ENCODE results near the gene AXIN2.

AXIN2 gene

GRCh38 chr17:65542067-65542466 lies 19.4 kb downstream of the AXIN2 start:
- in situ Hi-C loops (cut with MboI; ENCODE audit: low pct_unique_long_range_greater_than_20kb, low sequenced_read_pairs) = no loop called here
- no peak for DNase-seq

DNA sequence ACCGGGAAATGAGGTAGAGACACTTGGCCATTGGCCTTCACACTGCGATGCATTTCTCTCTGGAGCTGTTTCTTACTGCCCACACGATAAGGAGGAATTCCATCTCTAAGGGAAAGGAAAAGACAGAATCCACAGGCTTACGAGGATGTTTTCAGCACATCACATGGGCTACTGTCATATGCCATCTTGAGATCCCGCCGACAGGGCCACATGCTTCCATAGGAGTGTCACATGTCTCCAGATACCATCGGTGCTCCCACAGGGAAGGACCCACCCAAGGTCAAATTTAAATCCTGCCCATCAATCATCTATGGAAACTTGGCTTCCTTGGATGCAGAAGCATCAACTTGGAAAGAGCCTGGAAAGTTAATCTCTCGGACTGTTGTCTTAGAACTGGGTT lies 20.0 kb downstream of the AXIN2 start:
- in situ Hi-C loops (cut with MboI; ENCODE audit: low pct_unique_long_range_greater_than_20kb, low sequenced_read_pairs) = no loop called here
- DNase-seq = no peak

- in situ Hi-C loops (cut with MboI; ENCODE audit: low pct_unique_long_range_greater_than_20kb, low sequenced_read_pairs) = no loop called here
- DNase-seq = no peak
These were observed 21.7 kb downstream of the AXIN2 start for GRCh38 chr17:65539630-65540266.

DNA sequence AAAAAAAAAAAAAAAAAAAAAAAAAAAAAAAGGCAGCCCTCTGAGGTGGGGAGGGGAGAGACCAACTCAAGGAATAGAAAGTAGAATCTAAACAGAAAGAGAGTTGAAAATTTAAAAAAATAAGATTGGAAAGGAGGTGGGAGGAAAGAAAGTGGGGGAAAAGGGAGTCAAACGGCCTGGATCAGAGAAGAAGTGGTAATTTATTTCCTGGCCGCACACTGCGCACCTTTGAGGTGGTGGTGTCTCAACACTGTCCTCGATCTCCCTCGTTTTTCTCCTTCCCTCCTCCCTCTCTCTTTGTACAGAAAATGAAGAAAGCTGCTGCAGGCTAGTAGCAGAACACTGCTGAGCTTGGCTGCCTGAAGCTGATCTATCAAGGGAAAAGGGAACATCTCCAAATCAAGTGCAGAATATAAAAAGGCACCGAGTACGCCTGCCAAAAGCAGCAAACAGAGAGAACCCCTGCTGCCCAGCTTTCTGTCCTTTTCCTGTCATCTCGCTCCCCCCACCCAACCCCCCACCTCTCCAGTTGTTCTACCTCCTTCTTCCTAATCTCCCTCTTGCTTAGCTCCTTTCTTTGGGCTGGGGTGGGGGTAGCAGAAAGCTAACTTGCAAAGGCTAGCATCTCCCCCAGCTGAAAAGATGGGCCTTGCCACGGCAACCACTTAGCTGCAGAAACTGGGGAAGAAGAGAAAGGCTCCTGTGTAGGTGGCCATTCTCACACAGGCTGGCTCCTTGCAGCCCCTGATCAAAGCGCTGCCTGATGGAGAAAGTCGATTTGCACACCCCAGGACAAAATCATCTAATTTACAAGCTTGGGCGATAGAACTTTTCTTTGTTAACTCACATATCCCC lies 22.5 kb downstream of the AXIN2 start:
- DNase-seq = no peak
- in situ Hi-C loops (cut with MboI; ENCODE audit: low pct_unique_long_range_greater_than_20kb, low sequenced_read_pairs) = no loop called here

- in situ Hi-C loops (cut with MboI; ENCODE audit: low pct_unique_long_range_greater_than_20kb, low sequenced_read_pairs) = no loop called here
- no peak for DNase-seq
These were observed 23.4 kb downstream of the AXIN2 start for GRCh38 chr17:65537845-65538674.

- in situ Hi-C loops (cut with MboI; ENCODE audit: low pct_unique_long_range_greater_than_20kb, low sequenced_read_pairs) = no loop called here
- no peak for DNase-seq
These were observed 24.1 kb downstream of the AXIN2 start for GRCh38 chr17:65537343-65537844.

DNA sequence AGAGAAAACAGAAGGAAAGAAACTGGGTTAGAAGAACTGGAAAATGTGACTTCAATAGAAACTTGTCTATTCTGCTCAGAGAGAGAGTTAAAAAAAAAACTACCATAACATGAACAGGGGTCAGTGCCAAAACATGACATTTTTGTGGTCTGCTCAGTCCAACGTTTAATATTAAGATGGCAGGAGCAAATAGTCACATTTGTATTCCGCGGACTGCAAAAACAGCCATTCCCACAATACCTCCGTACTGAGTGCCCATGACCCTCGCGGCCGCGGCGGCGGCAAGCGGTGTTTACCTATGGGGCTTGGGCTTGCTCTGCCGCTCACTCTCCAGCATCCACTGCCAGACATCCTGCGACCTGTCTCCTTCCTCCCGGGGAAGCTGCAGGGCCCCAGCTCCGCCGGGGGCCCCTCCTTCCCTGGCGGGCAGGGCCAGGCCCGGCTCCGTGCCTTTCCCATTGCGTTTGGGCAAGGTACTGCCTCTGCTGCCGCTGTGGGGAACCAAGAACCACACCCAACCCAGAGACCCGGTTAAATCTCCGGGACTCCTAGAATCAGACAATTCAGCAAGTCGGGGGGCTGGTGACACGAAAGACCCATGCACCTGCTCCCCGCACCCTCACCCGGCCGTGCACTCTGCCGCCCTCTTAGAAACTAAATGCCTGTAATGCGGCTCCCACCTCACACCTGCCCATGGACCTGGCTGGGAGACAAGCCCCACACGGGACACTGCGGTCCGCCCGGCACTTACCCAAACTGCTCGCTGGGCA lies 24.7 kb downstream of the AXIN2 start:
- in situ Hi-C loops (cut with MboI; ENCODE audit: low pct_unique_long_range_greater_than_20kb, low sequenced_read_pairs) = no loop called here

GRCh38 chr17:65535777-65536572 lies 25.5 kb downstream of the AXIN2 start:
- in situ Hi-C loops (cut with MboI; ENCODE audit: low pct_unique_long_range_greater_than_20kb, low sequenced_read_pairs) = no loop called here
- no peak for DNase-seq

More for the DNA sequence above, 24.7 kb downstream of the AXIN2 start:
- no peak for DNase-seq

DNA sequence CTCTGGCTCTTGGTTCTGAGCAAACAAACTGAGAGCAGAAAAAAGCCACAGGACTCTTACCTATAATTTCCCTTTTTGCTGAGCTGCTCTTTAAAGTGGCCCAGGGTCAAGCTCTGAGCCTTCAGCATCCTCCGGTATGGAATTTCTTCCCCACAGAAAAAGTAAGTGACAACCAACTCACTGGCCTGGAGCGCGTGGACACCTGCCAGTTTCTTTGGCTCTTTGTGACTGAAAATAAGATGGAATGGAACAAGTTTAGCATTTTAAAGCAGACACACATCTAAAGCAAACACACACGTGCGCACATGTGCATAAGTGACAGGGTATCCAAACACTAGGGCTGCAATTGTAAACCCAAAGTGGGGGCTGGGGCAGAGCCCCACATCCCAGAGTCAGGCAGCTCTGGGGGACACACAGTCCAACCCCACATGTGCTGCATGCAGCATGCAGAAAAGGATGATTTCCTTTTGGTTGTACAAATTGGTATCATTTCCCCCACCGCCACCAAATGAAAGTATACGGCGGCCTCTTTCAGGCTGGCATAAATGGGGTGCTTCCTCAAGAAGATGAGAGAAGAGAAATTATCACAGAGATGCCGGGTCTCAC lies 27.5 kb downstream of the AXIN2 start:
- in situ Hi-C loops (cut with MboI; ENCODE audit: low pct_unique_long_range_greater_than_20kb, low sequenced_read_pairs) = no loop called here
- DNase-seq = no peak

DNA sequence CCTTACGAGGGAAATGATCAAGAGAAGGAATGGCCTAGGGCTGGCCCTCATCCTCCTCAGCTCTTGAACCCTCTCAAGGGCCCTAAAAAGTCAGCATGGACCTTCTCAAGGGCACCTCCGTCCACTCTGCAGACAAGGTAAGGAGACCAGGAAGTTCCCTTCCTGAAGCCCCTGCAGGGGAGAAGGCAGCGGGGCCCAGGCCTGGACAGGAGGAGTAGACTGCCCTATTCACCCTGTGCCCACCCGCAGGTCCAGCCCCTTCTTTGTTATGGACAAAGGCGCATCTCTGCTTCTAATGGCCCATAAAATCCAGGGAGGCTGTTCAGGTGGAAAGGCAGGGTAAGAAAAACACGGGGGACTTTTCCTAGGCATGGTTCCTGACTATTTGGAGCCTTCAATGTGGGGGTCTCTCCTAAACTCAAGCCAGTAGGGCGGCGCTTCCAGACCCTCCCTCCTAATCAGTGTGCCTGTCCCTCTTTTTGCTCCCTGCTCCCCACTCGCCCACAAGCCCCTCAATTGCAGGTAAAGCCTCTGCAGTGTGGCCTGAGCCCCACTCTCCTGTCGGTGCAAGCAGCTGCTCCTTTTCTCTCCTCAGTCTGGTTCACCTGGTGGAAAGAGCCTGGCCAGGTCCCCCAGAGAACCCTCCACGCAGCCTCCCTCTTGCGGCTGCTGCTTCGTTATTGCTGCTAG lies 28.2 kb downstream of the AXIN2 start:
- no peak for DNase-seq
- in situ Hi-C loops (cut with MboI; ENCODE audit: low pct_unique_long_range_greater_than_20kb, low sequenced_read_pairs) = no loop called here

- in situ Hi-C loops (cut with MboI; ENCODE audit: low pct_unique_long_range_greater_than_20kb, low sequenced_read_pairs) = no loop called here
- no peak for DNase-seq
These were observed 29.2 kb downstream of the AXIN2 start for GRCh38 chr17:65532101-65532890.

DNA sequence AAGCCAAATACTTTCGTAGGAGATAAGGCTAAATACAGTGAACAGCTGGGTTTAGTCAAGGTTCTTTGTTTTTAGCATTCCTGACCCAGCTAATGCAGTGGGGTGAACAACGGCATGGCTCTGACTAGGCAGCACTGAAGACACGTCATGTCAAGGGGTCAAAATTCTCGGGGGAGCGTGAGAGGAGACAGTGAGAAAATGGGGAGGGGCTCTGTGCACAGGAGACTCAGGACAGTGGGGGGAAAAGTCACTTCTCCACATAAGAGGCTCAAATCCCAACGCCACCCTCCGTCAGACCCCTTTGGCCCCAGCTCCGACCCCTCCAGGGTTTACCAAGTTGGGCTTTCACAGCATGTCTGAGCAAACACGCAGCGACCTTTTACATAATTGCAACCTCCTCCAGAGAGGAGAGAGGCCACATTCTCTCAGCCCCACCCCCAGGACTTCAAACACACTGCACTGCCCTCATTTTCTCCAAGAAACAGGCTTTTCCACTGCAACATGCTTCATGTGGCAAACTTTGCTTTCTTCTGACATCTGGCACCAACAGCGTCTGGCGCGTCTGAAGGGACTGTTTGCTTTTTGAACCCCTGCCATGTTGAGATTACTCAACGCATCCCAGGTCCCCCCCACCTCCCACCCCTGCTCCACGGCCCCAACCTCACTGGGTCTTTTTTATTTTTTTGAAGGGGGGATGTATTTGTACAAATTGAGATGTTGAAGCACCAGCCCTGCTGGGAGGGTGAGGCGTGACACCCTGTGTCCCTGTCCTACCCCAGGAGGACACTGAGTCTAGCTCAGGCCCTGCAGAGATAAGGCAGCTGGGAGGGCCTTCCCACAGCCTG lies 30.0 kb downstream of the AXIN2 start:
- in situ Hi-C loops (cut with MboI; ENCODE audit: low pct_unique_long_range_greater_than_20kb, low sequenced_read_pairs) = no loop called here

DNA sequence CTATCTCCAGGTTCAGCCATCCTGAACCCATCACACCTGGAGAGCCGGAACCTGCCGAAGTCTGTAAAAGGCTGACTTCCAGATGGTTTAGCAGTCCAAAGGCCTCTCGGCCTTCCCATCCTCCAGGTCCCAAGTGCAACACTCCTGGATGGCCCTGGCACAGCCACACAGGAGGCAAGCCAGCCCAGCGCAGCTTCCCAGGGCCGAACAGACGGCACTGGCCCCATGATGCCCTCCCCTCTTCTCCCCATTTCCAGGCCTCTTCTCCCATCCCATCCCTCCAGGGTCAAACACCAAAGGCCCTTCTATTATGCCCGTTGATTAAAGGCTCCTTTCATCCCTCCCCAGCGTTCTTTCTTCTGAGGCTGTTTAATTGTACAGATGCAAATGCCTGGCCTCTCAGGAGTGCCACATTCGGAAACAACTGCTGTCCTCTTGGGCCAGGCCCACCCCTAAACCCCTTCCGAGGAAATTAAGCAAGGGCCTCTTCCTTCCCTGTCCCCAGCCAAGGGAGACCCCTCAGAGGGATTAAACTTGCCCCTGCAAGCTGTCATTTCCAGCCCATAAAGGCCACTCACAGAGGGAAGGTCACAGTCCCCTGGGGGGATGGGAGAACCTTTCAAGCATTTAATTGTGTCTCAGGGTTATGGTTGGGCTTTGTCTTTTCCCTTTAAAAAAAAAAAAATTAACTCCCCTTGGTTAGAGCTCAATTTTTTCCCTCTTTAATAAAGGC lies 30.8 kb downstream of the AXIN2 start:
- no peak for DNase-seq

More for the DNA sequence above, 30.0 kb downstream of the AXIN2 start:
- no peak for DNase-seq

GRCh38 chr17:65529761-65530522 lies 31.5 kb downstream of the AXIN2 start:
- in situ Hi-C loops (cut with MboI; ENCODE audit: low pct_unique_long_range_greater_than_20kb, low sequenced_read_pairs) = no loop called here
- no peak for DNase-seq

More for the DNA sequence above, 30.8 kb downstream of the AXIN2 start:
- in situ Hi-C loops (cut with MboI; ENCODE audit: low pct_unique_long_range_greater_than_20kb, low sequenced_read_pairs) = no loop called here
